Breast epithelium (tissue), 3 donors: ENCODE measurements around the gene DOP1A.

Experiments
- POLR2A ChIP-seq: fragments of 450-650 bp; IDR thresholded peaks from one replicate; pipeline ENCODE4 v1.6.1; 2016; ENCODE audit warnings: antibody characterized with exemption, mild to moderate bottlenecking, moderate library complexity
- POLR2AphosphoS5 ChIP-seq, 3 donors: sonication (generic); formaldehyde crosslinking; IDR thresholded peaks; one replicate each; pipeline ENCODE4 v1.6.1; 2017; ENCODE audit warnings: antibody characterized with exemption in 3 of 3
- TF ChIP-seq, protein P1 (sequence below), 3 donors: fragments of 450-650 bp; IDR thresholded peaks; one replicate each; pipeline ENCODE4 v1.5.1; 2016 to 2017; ENCODE audit warnings: antibody characterized with exemption in 3 of 3, mild to moderate bottlenecking in 3 of 3, moderate library complexity in 3 of 3

GRCh38 chr6:83067448-83068439 lies at the start of gene DOP1A:
- TF ChIP-seq POLR2A (peak; percentile 26), POLR2AphosphoS5 (IDR thresholded peaks at IDR 0.05) (peak; percentile 24 to 74 (median 57))
- TF ChIP-seq, protein P1, sequence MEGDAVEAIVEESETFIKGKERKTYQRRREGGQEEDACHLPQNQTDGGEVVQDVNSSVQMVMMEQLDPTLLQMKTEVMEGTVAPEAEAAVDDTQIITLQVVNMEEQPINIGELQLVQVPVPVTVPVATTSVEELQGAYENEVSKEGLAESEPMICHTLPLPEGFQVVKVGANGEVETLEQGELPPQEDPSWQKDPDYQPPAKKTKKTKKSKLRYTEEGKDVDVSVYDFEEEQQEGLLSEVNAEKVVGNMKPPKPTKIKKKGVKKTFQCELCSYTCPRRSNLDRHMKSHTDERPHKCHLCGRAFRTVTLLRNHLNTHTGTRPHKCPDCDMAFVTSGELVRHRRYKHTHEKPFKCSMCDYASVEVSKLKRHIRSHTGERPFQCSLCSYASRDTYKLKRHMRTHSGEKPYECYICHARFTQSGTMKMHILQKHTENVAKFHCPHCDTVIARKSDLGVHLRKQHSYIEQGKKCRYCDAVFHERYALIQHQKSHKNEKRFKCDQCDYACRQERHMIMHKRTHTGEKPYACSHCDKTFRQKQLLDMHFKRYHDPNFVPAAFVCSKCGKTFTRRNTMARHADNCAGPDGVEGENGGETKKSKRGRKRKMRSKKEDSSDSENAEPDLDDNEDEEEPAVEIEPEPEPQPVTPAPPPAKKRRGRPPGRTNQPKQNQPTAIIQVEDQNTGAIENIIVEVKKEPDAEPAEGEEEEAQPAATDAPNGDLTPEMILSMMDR (IDR thresholded peaks at IDR 0.05), result peak; percentile 75 to 91 (median 90)
